ENCODE results near the gene CD83. TPM values are rescaled to one million over a fixed set of nuclear protein-coding genes. Genes with fewer than 3 reads are reported as not detected.

Gene CD83
- total and polyA plus RNA-seq, 2 of the 8 experiments (the other 6 are each of a cell fraction or from before 2014, with no cell fraction given) = 4.6 to 8.5 TPM

DNA sequence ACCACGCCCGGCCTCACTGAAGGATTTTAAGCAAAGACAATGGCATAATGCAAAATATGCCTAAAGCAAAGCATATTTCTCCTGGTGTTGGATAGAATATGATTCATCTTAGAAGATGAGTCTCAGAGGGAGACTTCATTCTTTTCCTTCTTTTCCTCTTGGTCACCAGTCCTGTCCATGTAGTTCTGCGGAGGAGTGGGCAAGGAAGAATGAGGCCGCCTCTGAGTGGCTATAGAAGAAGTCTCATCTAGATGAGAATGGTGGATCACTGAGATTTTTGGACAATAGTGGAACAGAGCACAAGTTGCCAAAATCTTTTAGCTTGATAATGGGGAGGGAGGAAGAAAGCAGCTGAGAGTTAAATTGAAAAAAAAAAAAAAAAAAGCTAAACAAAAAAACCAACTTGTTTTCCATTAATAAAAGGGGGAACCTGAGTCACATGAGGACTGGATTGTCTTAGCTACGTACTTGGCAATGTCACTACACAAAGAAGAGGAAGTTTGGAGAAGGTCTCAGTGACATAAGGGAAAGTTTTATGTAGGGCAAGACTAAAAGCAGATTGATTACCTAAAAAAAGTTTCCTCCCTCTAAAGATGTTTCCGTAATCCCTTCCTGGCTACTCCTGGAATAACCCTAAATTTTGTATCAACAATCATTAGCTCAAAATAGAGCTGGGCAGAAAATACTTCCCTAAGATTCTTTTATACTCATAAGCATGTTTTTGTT lies 6.0 kb downstream of the CD83 start (continued):
- TF ChIP-seq KDM1A (IDR thresholded peaks at IDR 0.05; ENCODE audit: borderline replicate concordance, low read length) (no peak), CHD2 (IDR thresholded peaks at IDR 0.05; ENCODE audit: low read length) (no peak), BCL11A (IDR thresholded peaks at IDR 0.05; ENCODE audit: low read depth in 2 of 2, low read length in 2 of 2) (no peak), SIX5 (IDR thresholded peaks at IDR 0.05; ENCODE audit: low read depth, low read length) (no peak)
